Endothelial cell of umbilical vein (primary cell): ENCODE results near the gene PKD2. TPM values are rescaled to one million over a fixed set of nuclear protein-coding genes. Genes with fewer than 3 reads are reported as not detected.

Experiments
- BruUV-seq: library from RNA; stranded (reverse); fragments of 400-500 nt; replicated peaks from 2 replicates; lab custom pipeline; 2021; lab: Mats Ljungman, UMichigan
- CTCF ChIA-PET: fragments of 300-600, 350-600 bp; sonication (Branson Sonifier 250); formaldehyde crosslinking; loops from one replicate; lab custom pipeline; 2021; ENCODE audit warnings: antibody characterized with exemption, inconsistent platforms; lab: Charles Lee
- POLR2A ChIA-PET: fragments of 300-600, 350-600 bp; sonication (Branson Sonifier 250); formaldehyde crosslinking; loops from one replicate; lab custom pipeline; 2021; ENCODE audit warnings: antibody characterized with exemption, inconsistent platforms; lab: Charles Lee
- DNase-seq: peaks from one replicate; pipeline ENCODE4 v3.0.0-alpha.2; 2011; ENCODE audit warnings: low read depth, low spot score
- FAIRE-seq: peaks from 2 replicates; lab custom pipeline; 2011; peaks lifted over from hg19 to GRCh38; lab: Jason Lieb, UNC
- H2AFZ ChIP-seq: 2 replicates; pipeline ENCODE4 v1.6.0; 2012; ENCODE audit warnings: low read depth, low read length, control low read depth, inconsistent platforms
- H3K27ac ChIP-seq: 2 replicates; pipeline ENCODE4 v1.5.1; 2011; ENCODE audit warnings: low read depth, mild to moderate bottlenecking, control low read depth, low read length, moderate library complexity; ENCODE audit not compliant: insufficient read depth
- H3K27me3 ChIP-seq, 2 experiments: 2 replicates each; pipeline versions ENCODE4 v1.6.0 to v1.6.1; 2011; ENCODE audit warnings: low read length in 2 of 2, mixed read lengths in 1 of 2; ENCODE audit not compliant: control insufficient read depth in 2 of 2, insufficient read depth in 2 of 2
- H3K36me3 ChIP-seq, 2 experiments: 2 replicates in 1 of 2; 3 replicates in 1 of 2; pipeline ENCODE4 v1.5.1; 2011; ENCODE audit warnings: low read length in 2 of 2, mild to moderate bottlenecking in 1 of 2, moderate library complexity in 1 of 2; ENCODE audit not compliant: control insufficient read depth in 2 of 2, insufficient read depth in 2 of 2; ENCODE audit errors: extremely low read depth in 1 of 2
- H3K4me1 ChIP-seq: 3 replicates; pipeline ENCODE4 v1.5.1; 2011; ENCODE audit warnings: mild to moderate bottlenecking, low read length; ENCODE audit not compliant: control insufficient read depth, insufficient read depth; ENCODE audit errors: extremely low read depth
- H3K4me2 ChIP-seq: 2 replicates; pipeline ENCODE4 v1.6.1; 2011; ENCODE audit warnings: low read length, control low read depth, mixed read lengths; ENCODE audit not compliant: insufficient read depth
- H3K4me3 ChIP-seq, 3 experiments: fragments of 200-600 bp in 1 of 3; sonication (generic), shearing (Covaris generic) in 1 of 3; replicated peaks in 1 of 3; 2 replicates each; pipeline ENCODE4 v1.5.1; 2011 to 2016; ENCODE audit warnings: control low read depth in 3 of 3, low read length in 3 of 3, mild to moderate bottlenecking in 2 of 3, inconsistent platforms in 1 of 3, low read depth in 1 of 3, moderate library complexity in 1 of 3; ENCODE audit not compliant: insufficient read depth in 1 of 3
- H3K79me2 ChIP-seq: 2 replicates; pipeline ENCODE4 v1.6.0; 2012; ENCODE audit warnings: low read length, inconsistent platforms; ENCODE audit not compliant: control insufficient read depth, insufficient read depth
- H3K9ac ChIP-seq: replicated peaks from 2 replicates; pipeline ENCODE3; 2011; ENCODE audit warnings: low read length, control low read depth; ENCODE audit not compliant: insufficient read depth; ENCODE audit errors: extremely low read depth
- H3K9me1 ChIP-seq: replicated peaks from 3 replicates; pipeline ENCODE4 v1.6.0; 2011; ENCODE audit warnings: mild to moderate bottlenecking, low read length; ENCODE audit not compliant: control insufficient read depth, insufficient read depth; ENCODE audit errors: extremely low read depth
- H3K9me3 ChIP-seq: replicated peaks from 2 replicates; pipeline ENCODE4 v1.5.1; 2012; ENCODE audit warnings: low read length, inconsistent platforms; ENCODE audit not compliant: control insufficient read depth, insufficient read depth
- H4K20me1 ChIP-seq: replicated peaks from 2 replicates; pipeline ENCODE3; 2011; ENCODE audit warnings: mild to moderate bottlenecking, low read length; ENCODE audit not compliant: control insufficient read depth, insufficient read depth; ENCODE audit errors: extremely low read depth
- CTCF ChIP-seq, 2 donors: IDR thresholded peaks; 1 replicate in 1 of 2; 2 replicates in 1 of 2; pipeline ENCODE4 v1.5.1; 2011; ENCODE audit warnings: low read length in 2 of 2, mild to moderate bottlenecking in 2 of 2, moderate library complexity in 2 of 2, control low read depth in 1 of 2, inconsistent platforms in 1 of 2, low read depth in 1 of 2; ENCODE audit not compliant: insufficient read depth in 1 of 2; ENCODE audit errors: extremely low read depth in 1 of 2
- EZH2 ChIP-seq: IDR thresholded peaks from 2 replicates; pipeline ENCODE4 v1.6.1; 2012; ENCODE audit warnings: borderline replicate concordance, low read depth, mild to moderate bottlenecking, moderate library complexity, low read length, inconsistent platforms; ENCODE audit not compliant: severe bottlenecking
- FOS ChIP-seq: IDR thresholded peaks from 2 replicates; pipeline ENCODE4 v1.6.1; 2011; ENCODE audit warnings: mild to moderate bottlenecking, low read length, moderate library complexity, borderline replicate concordance; ENCODE audit not compliant: insufficient read depth
- GATA2 ChIP-seq: IDR thresholded peaks from 2 replicates; pipeline ENCODE4 v1.7.0; 2011; ENCODE audit warnings: low read depth, mild to moderate bottlenecking, moderate library complexity, mixed read lengths, low read length; ENCODE audit not compliant: insufficient read length, insufficient read depth
- JUN ChIP-seq: IDR thresholded peaks from 2 replicates; pipeline ENCODE4 v1.6.1; 2011; ENCODE audit warnings: borderline replicate concordance, low read depth; ENCODE audit not compliant: insufficient read length, insufficient read depth
- MAX ChIP-seq: IDR thresholded peaks from 2 replicates; pipeline ENCODE4 v1.6.1; 2011; ENCODE audit not compliant: insufficient read depth, insufficient read length
- MYC ChIP-seq: IDR thresholded peaks from one replicate; pipeline ENCODE4 v1.6.1; 2011; ENCODE audit warnings: mild to moderate bottlenecking, low read depth, low read length
- POLR2A ChIP-seq: IDR thresholded peaks from 2 replicates; pipeline ENCODE4 v1.6.1; 2012; ENCODE audit warnings: low read depth, mild to moderate bottlenecking, control low read depth, low read length
- POLR2AphosphoS5 ChIP-seq: IDR thresholded peaks from 2 replicates; pipeline ENCODE4 v1.6.1; 2012; ENCODE audit warnings: low read depth, mild to moderate bottlenecking, control low read depth, low read length, moderate library complexity; ENCODE audit not compliant: insufficient read depth
- dilution Hi-C: fragments of 300-500 bp; cut with MboI; formaldehyde crosslinking; loops from one replicate; pipeline ENCODE4 v1.15.0; 2019; ENCODE audit warnings: low sequenced_read_pairs; ENCODE audit not compliant: extremely low pct_ligation_motif_present
- intact Hi-C: fragments of 100-400 bp; cut with micrococcal nuclease; formaldehyde crosslinking; loops from one replicate; pipeline ENCODE4 v1.10.0; 2022
- polyA plus RNA-seq, 4 experiments: library from polyadenylated mRNA; depleted of rRNA in 3 of 4; stranded (reverse) in 3 of 4; unstranded in 1 of 4; fragments of >200 nt; gene quantifications; 2 replicates each; pipeline versions ENCODE4 v1.2.1 to v1.2.3, GENCODE V29; 2011 to 2012; ENCODE audit warnings: missing spikeins in 1 of 4
- total RNA-seq: library from RNA; stranded (reverse); gene quantifications from 2 replicates; pipeline ENCODE4 v1.2.3, GENCODE V29; 2021

The PKD2 gene
- total and polyA plus RNA-seq, 2 donors (not counting 3 experiments of a cell fraction or from before 2014, with no cell fraction given), result 23.1 to 27.0 TPM

- TF ChIP-seq JUN, result peak; percentile 9
- TF ChIP-seq FOS, result no peak
- no peak for TF ChIP-seq CTCF (IDR thresholded peaks at IDR 0.05; ENCODE audit: extremely low read depth in 1 of 2, insufficient read depth in 1 of 2, low read depth in 1 of 2, low read length in 2 of 2)
- POLR2A ChIA-PET, result no interaction called here
- CTCF ChIA-PET, result no interaction called here
Observed at GRCh38 chr4:87989765-87990164, 17.7 kb upstream of the PKD2 start.

GRCh38 chr4:87995435-87995834 lies 12.0 kb upstream of the PKD2 start:
- Histone ChIP-seq H3K4me1 (peaks cover 2% of the 10 kb centered on the region), H3K27me3 (no peaks in the 10 kb centered on the region), H3K27ac (no peak overlapping the region), H2AFZ (no peak overlapping the region), H3K9me3 (no peaks in the 10 kb centered on the region), H4K20me1 (no peaks in the 10 kb centered on the region), H3K79me2 (no peaks in the 10 kb centered on the region), H3K9ac (no peak overlapping the region), H3K9me1 (no peaks in the 10 kb centered on the region), H3K4me2 (no peak overlapping the region), H3K4me3 (no peak overlapping the region), H3K36me3 (no peaks in the 10 kb centered on the region)
- FAIRE-seq (no peak), DNase-seq (no peak)
- BruUV-seq, result no TSS peak
- POLR2A ChIA-PET, result no interaction called here
- intact Hi-C loops, result no loop called here
- dilution Hi-C loops, result no loop called here
- TF ChIP-seq POLR2A (no peak), EZH2 (no peak), CTCF (IDR thresholded peaks at IDR 0.05; ENCODE audit: extremely low read depth in 1 of 2, insufficient read depth in 1 of 2, low read depth in 1 of 2, low read length in 2 of 2) (no peak), MAX (no peak), GATA2 (no peak), FOS (no peak), MYC (no peak), JUN (no peak), POLR2AphosphoS5 (no peak)
- CTCF ChIA-PET, result interaction anchor here (0.7 kb wide), 1 partner anchor 142 kb away, joined by 3 read pairs; no protein-coding TSS in a partner anchor

More at GRCh38 chr4:87989765-87990164, 17.7 kb upstream of the PKD2 start:
- FAIRE-seq (no peak), DNase-seq (no peak)
- dilution Hi-C loops, result no loop called here
- H3K4me1 ChIP-seq, result no peaks in the 10 kb centered on the region
- no peak overlapping the region for H3K9ac ChIP-seq
- no TSS peak for BruUV-seq
- no peaks in the 10 kb centered on the region for H3K9me3 ChIP-seq
- intact Hi-C loops, result loop anchor here (5.0 kb wide), 1 partner anchor 312 kb away; no protein-coding TSS in a partner anchor
- H3K27me3 ChIP-seq, result peaks cover 2% of the 10 kb centered on the region in 2 experiments
- no peak overlapping the region for H3K4me2 ChIP-seq
- no peak overlapping the region for H3K4me3 ChIP-seq
- no peak overlapping the region for H2AFZ ChIP-seq
- H3K79me2 ChIP-seq, result no peaks in the 10 kb centered on the region
- H3K27ac ChIP-seq, result no peak overlapping the region
- no peaks in the 10 kb centered on the region for H3K36me3 ChIP-seq
- H4K20me1 ChIP-seq, result no peaks in the 10 kb centered on the region
- H3K9me1 ChIP-seq, result no peaks in the 10 kb centered on the region
